IMR-90 (cell line): ENCODE measurements around the gene EGR2. TPM values are rescaled to one million over a fixed set of nuclear protein-coding genes. Genes with fewer than 3 reads are reported as not detected.

Source experiments
- ATAC-seq: fragments of 200-7000 bp; cut with Tn5 transposase; 2 replicates; pipeline ENCODE4 v1.9.1; 2020; ENCODE audit warnings: low read depth, mild to moderate bottlenecking, moderate library complexity
- BruUV-seq: library from RNA; stranded (reverse); fragments of 400-500 nt; replicated peaks from 2 replicates; lab custom pipeline; 2021; lab: Mats Ljungman, UMichigan
- CTCF ChIA-PET: fragments of 300-600 bp; formaldehyde crosslinking; extraction: SDS; loops from one replicate; lab custom pipeline; 2021; ENCODE audit warnings: antibody characterized with exemption; lab: Yijun Ruan, JAX
- POLR2A ChIA-PET: fragments of 300-600 bp; sonication (Branson Sonifier 250); formaldehyde crosslinking; loops from one replicate; lab custom pipeline; 2022; ENCODE audit warnings: antibody characterized with exemption; ENCODE audit not compliant: unreplicated experiment; lab: Charles Lee
- DNase-seq: peaks from one replicate; pipeline ENCODE4 v3.0.0; 2013
- H2AFZ ChIP-seq: replicated peaks from 2 replicates; pipeline ENCODE3; 2013; ENCODE audit warnings: low read length, mild to moderate bottlenecking; ENCODE audit not compliant: poor library complexity
- H2AK5ac ChIP-seq: 2 replicates; pipeline ENCODE4 v1.6.1; 2013; ENCODE audit warnings: low read depth, low read length, inconsistent platforms
- H2AK9ac ChIP-seq: replicated peaks from 2 replicates; pipeline ENCODE3; 2013; ENCODE audit warnings: mild to moderate bottlenecking, low read depth, low read length, moderate library complexity; ENCODE audit not compliant: poor library complexity
- H2BK120ac ChIP-seq: 2 replicates; pipeline ENCODE4 v1.6.1; 2013; ENCODE audit warnings: low read depth, low read length, inconsistent platforms
- H2BK15ac ChIP-seq: 3 replicates; pipeline ENCODE4 v1.6.1; 2013; ENCODE audit warnings: low read depth, low read length, inconsistent platforms
- H2BK20ac ChIP-seq: 2 replicates; pipeline ENCODE4 v1.6.1; 2013; ENCODE audit warnings: low read depth, mild to moderate bottlenecking, inconsistent platforms, low read length, moderate library complexity
- H2BK5ac ChIP-seq: 2 replicates; pipeline ENCODE4 v1.6.1; 2013; ENCODE audit warnings: mild to moderate bottlenecking, low read depth, low read length, inconsistent platforms; ENCODE audit not compliant: poor library complexity, severe bottlenecking
- H3K14ac ChIP-seq: replicated peaks from 2 replicates; pipeline ENCODE4 v1.6.1; 2013; ENCODE audit warnings: low read depth, low read length, inconsistent platforms
- H3K18ac ChIP-seq: 2 replicates; pipeline ENCODE4 v1.6.1; 2013; ENCODE audit warnings: low read depth, low read length, control low read depth
- H3K23ac ChIP-seq: 2 replicates; pipeline ENCODE4 v1.6.1; 2013; ENCODE audit warnings: low read depth, low read length, inconsistent platforms
- H3K27ac ChIP-seq: 2 replicates; pipeline ENCODE4 v1.5.1; 2013; ENCODE audit warnings: mild to moderate bottlenecking, control low read depth, low read length; ENCODE audit not compliant: insufficient read depth
- H3K27me3 ChIP-seq: 2 replicates; pipeline ENCODE4 v1.6.1; 2013; ENCODE audit warnings: low read length; ENCODE audit not compliant: control insufficient read depth, insufficient read depth
- H3K36me3 ChIP-seq: 2 replicates; pipeline ENCODE4 v1.6.1; 2013; ENCODE audit warnings: low read length, mixed read lengths; ENCODE audit not compliant: control insufficient read depth, insufficient read depth
- H3K4ac ChIP-seq: 2 replicates; pipeline ENCODE4 v1.6.1; 2013; ENCODE audit warnings: low read depth, low read length, inconsistent platforms
- H3K4me1 ChIP-seq: 2 replicates; pipeline ENCODE4 v1.6.1; 2013; ENCODE audit warnings: low read length, mixed read lengths; ENCODE audit not compliant: control insufficient read depth, insufficient read depth
- H3K4me2 ChIP-seq: 2 replicates; pipeline ENCODE4 v1.6.1; 2013; ENCODE audit warnings: low read depth, mild to moderate bottlenecking, control low read depth, low read length, moderate library complexity
- H3K4me3 ChIP-seq: 2 replicates; pipeline ENCODE4 v1.5.1; 2013; ENCODE audit warnings: low read depth, mild to moderate bottlenecking, control low read depth, low read length, moderate library complexity; ENCODE audit not compliant: insufficient read depth
- H3K56ac ChIP-seq: 2 replicates; pipeline ENCODE4 v1.6.1; 2013; ENCODE audit warnings: low read length, inconsistent platforms; ENCODE audit not compliant: insufficient read depth; ENCODE audit errors: extremely low read depth
- H3K79me1 ChIP-seq, 2 experiments: 2 replicates each; pipeline ENCODE4 v1.6.1; 2013; ENCODE audit warnings: low read length in 2 of 2, inconsistent platforms in 1 of 2, low read depth in 1 of 2
- H3K9ac ChIP-seq: 2 replicates; pipeline ENCODE4 v1.6.1; 2013; ENCODE audit warnings: low read depth, low read length, control low read depth
- H3K9me1 ChIP-seq: 2 replicates; pipeline ENCODE4 v1.6.1; 2013; ENCODE audit warnings: low read length, inconsistent platforms; ENCODE audit not compliant: insufficient read depth
- H3K9me3 ChIP-seq: 2 replicates; pipeline ENCODE4 v1.6.1; 2013; ENCODE audit warnings: low read length; ENCODE audit not compliant: control insufficient read depth, insufficient read depth
- H4K20me1 ChIP-seq: 2 replicates; pipeline ENCODE4 v1.6.1; 2013; ENCODE audit warnings: low read length, inconsistent platforms; ENCODE audit not compliant: insufficient read depth
- H4K5ac ChIP-seq: 2 replicates; pipeline ENCODE4 v1.6.1; 2013; ENCODE audit warnings: mild to moderate bottlenecking, low read depth, low read length, control low read depth
- H4K8ac ChIP-seq, 2 experiments: 2 replicates each; pipeline ENCODE4 v1.6.1; 2013; ENCODE audit warnings: low read depth in 2 of 2, low read length in 2 of 2, control low read depth in 1 of 2, inconsistent platforms in 1 of 2
- H4K91ac ChIP-seq: 2 replicates; pipeline ENCODE4 v1.6.1; 2013; ENCODE audit warnings: low read depth, low read length, inconsistent platforms; ENCODE audit not compliant: insufficient read depth
- BHLHE40 ChIP-seq: fragments of 150-350 bp; IDR thresholded peaks from 2 replicates; pipeline ENCODE4 v1.6.1; 2016; ENCODE audit warnings: mild to moderate bottlenecking, low read depth, low read length
- CEBPB ChIP-seq: IDR thresholded peaks from 2 replicates; pipeline ENCODE4 v1.6.1; 2012; ENCODE audit warnings: low read depth, low read length, improper control_type of control experiment
- CHD1 ChIP-seq: IDR thresholded peaks from 2 replicates; pipeline ENCODE4 v1.6.1; 2012; ENCODE audit warnings: low read depth, low read length, improper control_type of control experiment
- FOS ChIP-seq: fragments of 150-350 bp; IDR thresholded peaks from 2 replicates; pipeline ENCODE4 v1.6.1; 2016; ENCODE audit warnings: low read depth, low read length
- MAFK ChIP-seq: IDR thresholded peaks from 2 replicates; pipeline ENCODE4 v1.6.1; 2012; ENCODE audit warnings: low read depth, low read length, improper control_type of control experiment
- MAZ ChIP-seq: IDR thresholded peaks from 2 replicates; pipeline ENCODE4 v1.6.1; 2012; ENCODE audit warnings: low read depth, mild to moderate bottlenecking, low read length, improper control_type of control experiment, moderate library complexity, borderline replicate concordance
- MXI1 ChIP-seq: IDR thresholded peaks from 2 replicates; pipeline ENCODE4 v1.6.1; 2012; ENCODE audit warnings: low read depth, mild to moderate bottlenecking, low read length, moderate library complexity, borderline replicate concordance
- NFE2L2 ChIP-seq: fragments of 150-350 bp; IDR thresholded peaks from 2 replicates; pipeline ENCODE4 v1.6.1; 2016; ENCODE audit warnings: low read depth, mild to moderate bottlenecking, low read length
- POLR2A ChIP-seq: IDR thresholded peaks from 2 replicates; pipeline ENCODE4 v1.6.1; 2012; ENCODE audit warnings: mild to moderate bottlenecking, low read depth, low read length
- RAD21 ChIP-seq: IDR thresholded peaks from 2 replicates; pipeline ENCODE4 v1.6.1; 2012; ENCODE audit warnings: low read length, improper control_type of control experiment
- RCOR1 ChIP-seq: IDR thresholded peaks from 2 replicates; pipeline ENCODE4 v1.6.1; 2012; ENCODE audit warnings: mild to moderate bottlenecking, low read length, improper control_type of control experiment; ENCODE audit not compliant: insufficient replicate concordance
- RFX5 ChIP-seq: IDR thresholded peaks from 2 replicates; pipeline ENCODE4 v1.8.0; 2012; ENCODE audit warnings: low read depth, mild to moderate bottlenecking, low read length, moderate library complexity
- SMC3 ChIP-seq: fragments of 150-350 bp; IDR thresholded peaks from 2 replicates; pipeline ENCODE4 v1.6.1; 2016; ENCODE audit warnings: low read depth, mild to moderate bottlenecking, antibody characterized with exemption, low read length, moderate library complexity
- WGBS, 2 experiments: methylation state at CpG; one replicate each; pipeline versions ENCODE4 v1.1.5 to v1.1.7; 2013; ENCODE audit warnings: missing lambda C conversion rate in 2 of 2; ENCODE audit not compliant: insufficient read length in 1 of 2; ENCODE audit errors: extremely low coverage in 2 of 2; 5-methylcytosine and 5-hydroxymethylcytosine counted together
- dilution Hi-C: fragments of 300-500 bp; cut with HindIII; formaldehyde crosslinking; loops from one replicate; pipeline ENCODE4 v1.14.3; 2018; ENCODE audit warnings: low sequenced_read_pairs; ENCODE audit not compliant: unreplicated experiment
- in situ Hi-C: fragments of 300-500 bp; cut with MboI; formaldehyde crosslinking; loops from 3 replicates; pipeline ENCODE4 v1.14.3; 2019; ENCODE audit warnings: low sequenced_read_pairs, inconsistent platforms, mixed read lengths
- intact Hi-C: fragments of 100-400 bp; cut with micrococcal nuclease; formaldehyde crosslinking; loops from 2 replicates; pipeline ENCODE4 v1.10.0; 2022
- polyA plus RNA-seq, 3 experiments: library from polyadenylated mRNA; depleted of rRNA; stranded (reverse); fragments of >200 nt; gene quantifications; 2 replicates each; pipeline ENCODE4 v1.2.3, GENCODE V29; 2012; ENCODE audit warnings: low replicate concordance in 1 of 3
- total RNA-seq: library from RNA; depleted of rRNA; stranded (reverse); fragments of >200 nt; gene quantifications from 2 replicates; pipeline ENCODE4 v1.2.3, GENCODE V29; 2012
- TF ChIP-seq, protein P1 (sequence below): fragments of 150-350 bp; IDR thresholded peaks from 2 replicates; pipeline ENCODE4 v1.6.1; 2017; ENCODE audit warnings: mild to moderate bottlenecking, antibody characterized with exemption, low read length, low read depth
- TF ChIP-seq, protein P2 (sequence below): fragments of 150-350 bp; IDR thresholded peaks from 2 replicates; pipeline ENCODE4 v1.6.1; 2016; ENCODE audit warnings: low read depth, mild to moderate bottlenecking, low read length, moderate library complexity, borderline replicate concordance
- TF ChIP-seq, protein P3 (sequence below): conservative IDR thresholded peaks from 2 replicates; pipeline ENCODE4 v1.5.1; 2012; ENCODE audit warnings: mild to moderate bottlenecking, low read depth, low read length, improper control_type of control experiment

EGR2 gene
- total and polyA plus RNA-seq, 2 of the 4 experiments (the other 2 are of a cell fraction), result 0.36 to 1.2 TPM

DNA sequence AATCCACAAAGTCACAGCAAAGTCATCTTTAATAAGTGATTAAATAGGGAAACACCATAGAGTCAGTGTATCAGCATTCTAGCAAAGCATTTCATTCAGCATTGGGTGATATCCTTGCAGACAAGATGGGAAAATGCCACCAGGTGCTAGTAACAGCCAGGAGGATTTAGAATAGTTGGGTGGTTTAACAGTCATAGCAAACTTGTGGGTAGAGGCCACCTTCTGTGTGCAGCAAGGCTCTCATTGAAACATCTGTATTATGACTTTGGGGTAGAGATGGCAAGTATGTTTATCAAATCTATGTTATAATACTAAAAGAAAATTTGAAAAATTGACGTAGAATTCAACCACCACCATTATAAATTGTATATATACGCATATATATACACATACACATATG lies 38.0 kb downstream of the EGR2 start:
- Histone ChIP-seq H3K27me3 (peaks cover 14% of the 10 kb centered on the region), H2AK9ac (no peak overlapping the region), H3K36me3 (no peaks in the 10 kb centered on the region), H2BK15ac (no peak overlapping the region), H3K4me2 (no peak overlapping the region), H3K4me1 (no peaks in the 10 kb centered on the region), H2AK5ac (no peak overlapping the region), H2AFZ (no peak overlapping the region), H3K9me3 (no peaks in the 10 kb centered on the region), H3K4ac (no peak overlapping the region), H4K8ac (no peak overlapping the region), H3K56ac (no peak overlapping the region), H3K9me1 (no peaks in the 10 kb centered on the region), H4K5ac (no peak overlapping the region), H3K27ac (no peak overlapping the region), H3K23ac (no peak overlapping the region), H2BK120ac (no peak overlapping the region), H3K14ac (no peak overlapping the region), H3K4me3 (no peak overlapping the region), H3K9ac (no peak overlapping the region), H4K20me1 (no peaks in the 10 kb centered on the region), H3K18ac (no peak overlapping the region), H3K79me1 (no peaks in the 10 kb centered on the region), H2BK20ac (no peak overlapping the region), H2BK5ac (no peak overlapping the region), H4K91ac (no peak overlapping the region)
- dilution Hi-C loops (no loop called here), intact Hi-C loops (no loop called here), in situ Hi-C loops (no loop called here)
- TF ChIP-seq RFX5 (no peak), RCOR1 (no peak), CEBPB (no peak), FOS (no peak), RAD21 (no peak), SMC3 (no peak), MAZ (no peak), POLR2A (no peak), MAFK (no peak), MXI1 (no peak), CHD1 (no peak), BHLHE40 (no peak), NFE2L2 (no peak)
- TF ChIP-seq, protein P1, sequence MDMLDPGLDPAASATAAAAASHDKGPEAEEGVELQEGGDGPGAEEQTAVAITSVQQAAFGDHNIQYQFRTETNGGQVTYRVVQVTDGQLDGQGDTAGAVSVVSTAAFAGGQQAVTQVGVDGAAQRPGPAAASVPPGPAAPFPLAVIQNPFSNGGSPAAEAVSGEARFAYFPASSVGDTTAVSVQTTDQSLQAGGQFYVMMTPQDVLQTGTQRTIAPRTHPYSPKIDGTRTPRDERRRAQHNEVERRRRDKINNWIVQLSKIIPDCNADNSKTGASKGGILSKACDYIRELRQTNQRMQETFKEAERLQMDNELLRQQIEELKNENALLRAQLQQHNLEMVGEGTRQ, result no peak
- TF ChIP-seq, protein P2, sequence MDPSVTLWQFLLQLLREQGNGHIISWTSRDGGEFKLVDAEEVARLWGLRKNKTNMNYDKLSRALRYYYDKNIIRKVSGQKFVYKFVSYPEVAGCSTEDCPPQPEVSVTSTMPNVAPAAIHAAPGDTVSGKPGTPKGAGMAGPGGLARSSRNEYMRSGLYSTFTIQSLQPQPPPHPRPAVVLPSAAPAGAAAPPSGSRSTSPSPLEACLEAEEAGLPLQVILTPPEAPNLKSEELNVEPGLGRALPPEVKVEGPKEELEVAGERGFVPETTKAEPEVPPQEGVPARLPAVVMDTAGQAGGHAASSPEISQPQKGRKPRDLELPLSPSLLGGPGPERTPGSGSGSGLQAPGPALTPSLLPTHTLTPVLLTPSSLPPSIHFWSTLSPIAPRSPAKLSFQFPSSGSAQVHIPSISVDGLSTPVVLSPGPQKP, result no peak
- TF ChIP-seq, protein P3, sequence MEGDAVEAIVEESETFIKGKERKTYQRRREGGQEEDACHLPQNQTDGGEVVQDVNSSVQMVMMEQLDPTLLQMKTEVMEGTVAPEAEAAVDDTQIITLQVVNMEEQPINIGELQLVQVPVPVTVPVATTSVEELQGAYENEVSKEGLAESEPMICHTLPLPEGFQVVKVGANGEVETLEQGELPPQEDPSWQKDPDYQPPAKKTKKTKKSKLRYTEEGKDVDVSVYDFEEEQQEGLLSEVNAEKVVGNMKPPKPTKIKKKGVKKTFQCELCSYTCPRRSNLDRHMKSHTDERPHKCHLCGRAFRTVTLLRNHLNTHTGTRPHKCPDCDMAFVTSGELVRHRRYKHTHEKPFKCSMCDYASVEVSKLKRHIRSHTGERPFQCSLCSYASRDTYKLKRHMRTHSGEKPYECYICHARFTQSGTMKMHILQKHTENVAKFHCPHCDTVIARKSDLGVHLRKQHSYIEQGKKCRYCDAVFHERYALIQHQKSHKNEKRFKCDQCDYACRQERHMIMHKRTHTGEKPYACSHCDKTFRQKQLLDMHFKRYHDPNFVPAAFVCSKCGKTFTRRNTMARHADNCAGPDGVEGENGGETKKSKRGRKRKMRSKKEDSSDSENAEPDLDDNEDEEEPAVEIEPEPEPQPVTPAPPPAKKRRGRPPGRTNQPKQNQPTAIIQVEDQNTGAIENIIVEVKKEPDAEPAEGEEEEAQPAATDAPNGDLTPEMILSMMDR, result no peak
- ChIA-PET CTCF (no interaction called here), POLR2A (no interaction called here)
- ATAC-seq (no peak), DNase-seq (no peak)
- WGBS, 2 experiments, result no CpG with 5 or more reads among the region's 2 CpGs
- no TSS peak for BruUV-seq
